GM19455 (cell line): ENCODE measurements around the gene YPEL1.
"Not testable (repeated sequence)": the region's sequence is repeated elsewhere in the genome, so short reads cannot be mapped to it uniquely, and the experiment has no call there.

Experiments used
- ATAC-seq: cut with Tn5 transposase; IDR thresholded peaks from one replicate; pipeline ENCODE4 v1.9.1; 2021; ENCODE audit not compliant: unreplicated experiment

Gene YPEL1

GRCh38 chr22:21754523-21754922, 18.9 kb upstream of the YPEL1 start:
- no peak for ATAC-seq

GRCh38 chr22:21753374-21754111, 17.9 kb upstream of the YPEL1 start:
- no peak for ATAC-seq

DNA sequence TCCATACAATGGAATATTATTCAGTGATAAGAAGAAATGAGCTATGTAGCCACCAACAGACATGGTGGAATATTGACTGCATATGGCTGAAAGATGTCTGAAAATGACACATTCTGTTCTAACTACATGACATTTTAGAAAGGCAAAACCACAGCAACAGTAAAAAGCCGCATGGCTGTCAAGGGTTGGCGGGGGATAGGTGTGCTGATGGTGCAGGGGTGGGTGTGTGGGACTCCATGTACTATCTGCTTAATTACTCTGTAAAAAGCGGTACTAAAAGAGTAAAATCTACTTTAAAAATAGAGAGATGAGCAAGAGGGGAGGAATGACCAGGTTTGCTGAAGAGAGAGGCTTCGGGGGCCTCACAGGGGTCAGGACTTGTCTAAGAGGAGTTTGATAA, 16.7 kb upstream of the YPEL1 start:
- no peak for ATAC-seq

GRCh38 chr22:21745948-21746347, 10.4 kb upstream of the YPEL1 start:
- ATAC-seq: no peak

DNA sequence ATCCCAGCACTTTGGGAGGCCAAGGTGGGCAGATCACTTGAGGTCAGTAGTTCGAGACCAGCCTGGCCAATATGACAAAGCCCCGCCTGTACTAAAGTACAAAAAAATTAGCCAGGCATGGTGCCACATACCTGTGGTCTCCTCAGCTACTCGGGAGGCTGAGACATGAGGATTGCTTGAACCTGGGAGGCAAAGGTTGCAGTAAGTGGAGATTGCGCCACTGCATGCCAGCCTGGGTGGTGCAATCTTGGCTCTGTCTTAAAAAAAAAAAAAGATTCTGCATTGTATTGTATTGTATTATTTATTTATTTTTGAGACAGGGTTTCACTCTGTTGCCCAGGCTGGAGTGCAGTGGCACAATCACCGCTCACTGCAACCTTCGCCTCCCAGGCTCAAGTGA, 9.3 kb upstream of the YPEL1 start:
- not testable (repeated sequence) for ATAC-seq

GRCh38 chr22:21741790-21742189, 6.2 kb upstream of the YPEL1 start:
- no peak for ATAC-seq

DNA sequence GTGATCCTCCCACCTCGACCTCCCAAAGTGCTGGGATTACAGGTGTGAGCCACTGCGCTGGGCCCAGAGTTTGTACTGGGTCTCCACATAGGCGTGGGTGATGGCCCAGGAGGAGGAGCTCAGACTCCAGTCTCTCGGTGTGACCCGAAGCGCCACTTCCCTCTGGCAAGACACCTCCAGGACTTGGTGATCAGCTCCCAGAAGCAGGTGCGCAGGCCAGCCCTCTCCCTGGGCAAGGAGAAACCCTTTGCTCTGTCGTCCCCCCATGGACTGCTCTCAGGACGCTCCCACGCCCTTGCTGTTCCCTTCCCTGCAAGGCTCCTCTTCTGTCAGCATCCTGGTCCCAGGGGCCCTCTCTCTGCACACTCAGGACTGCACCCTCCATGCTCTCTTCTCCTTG, 5.5 kb upstream of the YPEL1 start:
- no peak for ATAC-seq

DNA sequence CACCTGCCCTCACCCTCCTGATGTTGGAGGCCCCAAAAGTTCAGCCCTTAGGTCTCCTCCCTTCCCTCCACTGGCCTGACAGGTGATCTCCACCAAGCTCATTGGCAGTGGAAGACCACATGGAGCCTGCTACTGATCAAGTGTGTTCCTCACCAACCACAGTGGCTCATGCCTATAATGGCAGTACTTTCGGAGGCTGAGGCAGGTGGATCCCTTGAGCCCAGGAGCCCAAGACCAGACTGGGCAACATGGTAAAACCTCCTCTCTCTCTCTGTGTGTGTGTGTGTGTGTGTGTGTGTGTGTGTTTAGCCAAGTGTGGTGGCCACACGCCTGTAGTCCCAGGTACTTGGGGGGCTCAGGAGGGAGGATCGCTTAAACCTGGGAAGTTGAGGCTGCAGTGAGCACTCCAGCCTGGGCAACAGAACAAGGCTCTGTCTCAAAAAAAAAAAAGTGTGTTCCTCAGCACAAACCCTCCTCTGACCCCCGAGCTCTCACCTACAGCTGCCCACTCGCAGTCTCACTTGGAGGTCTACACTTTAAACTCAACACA, 4.3 kb upstream of the YPEL1 start:
- ATAC-seq: no peak

DNA sequence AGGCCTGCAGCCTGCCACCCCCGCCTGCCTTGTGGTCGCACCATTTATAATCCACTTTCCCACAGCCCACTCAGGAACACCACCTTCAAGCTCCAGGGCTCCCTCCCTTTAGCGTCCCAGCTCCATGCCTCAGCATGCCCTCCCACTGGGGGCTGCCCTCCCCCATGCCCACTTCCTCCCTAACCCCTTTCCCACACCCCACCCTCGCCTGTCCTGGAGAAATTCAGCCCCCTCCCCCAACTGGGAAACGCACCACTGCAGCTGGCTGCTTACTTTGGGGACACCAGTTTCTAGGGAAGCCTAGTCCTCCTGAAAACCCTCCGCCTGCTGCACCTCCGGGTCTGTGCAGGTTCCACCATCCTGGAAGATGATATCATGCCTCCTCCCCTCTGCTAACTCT, 3.4 kb upstream of the YPEL1 start:
- no peak for ATAC-seq

DNA sequence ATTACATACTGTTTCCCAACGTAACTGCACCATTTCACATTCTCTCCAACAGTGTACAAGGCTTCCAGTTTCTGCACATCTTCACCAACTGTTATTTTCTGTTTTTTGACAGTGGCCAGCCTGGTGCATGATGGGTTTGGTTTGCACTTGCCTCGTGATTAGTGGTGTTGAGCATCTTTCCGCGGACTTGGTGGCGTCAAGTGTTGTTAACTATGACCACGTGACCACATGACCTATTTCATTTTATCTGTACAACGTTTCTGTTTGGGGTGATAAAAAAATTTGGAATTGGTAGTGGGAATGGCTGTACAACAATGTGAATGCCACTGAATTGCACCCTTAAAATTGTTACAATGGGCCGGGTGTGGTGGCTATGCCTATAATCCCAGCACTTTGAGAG, 2.5 kb upstream of the YPEL1 start:
- ATAC-seq: no peak

- no peak for ATAC-seq
Measured at GRCh38 chr22:21736948-21737347, 1.4 kb upstream of the YPEL1 start.

- no peak for ATAC-seq
Measured at GRCh38 chr22:21736084-21736642, 569 bp upstream of the YPEL1 start.

GRCh38 chr22:21734540-21735199, 924 bp downstream of the YPEL1 start:
- ATAC-seq: no peak

GRCh38 chr22:21731503-21731902, 4.1 kb downstream of the YPEL1 start:
- ATAC-seq: no peak

DNA sequence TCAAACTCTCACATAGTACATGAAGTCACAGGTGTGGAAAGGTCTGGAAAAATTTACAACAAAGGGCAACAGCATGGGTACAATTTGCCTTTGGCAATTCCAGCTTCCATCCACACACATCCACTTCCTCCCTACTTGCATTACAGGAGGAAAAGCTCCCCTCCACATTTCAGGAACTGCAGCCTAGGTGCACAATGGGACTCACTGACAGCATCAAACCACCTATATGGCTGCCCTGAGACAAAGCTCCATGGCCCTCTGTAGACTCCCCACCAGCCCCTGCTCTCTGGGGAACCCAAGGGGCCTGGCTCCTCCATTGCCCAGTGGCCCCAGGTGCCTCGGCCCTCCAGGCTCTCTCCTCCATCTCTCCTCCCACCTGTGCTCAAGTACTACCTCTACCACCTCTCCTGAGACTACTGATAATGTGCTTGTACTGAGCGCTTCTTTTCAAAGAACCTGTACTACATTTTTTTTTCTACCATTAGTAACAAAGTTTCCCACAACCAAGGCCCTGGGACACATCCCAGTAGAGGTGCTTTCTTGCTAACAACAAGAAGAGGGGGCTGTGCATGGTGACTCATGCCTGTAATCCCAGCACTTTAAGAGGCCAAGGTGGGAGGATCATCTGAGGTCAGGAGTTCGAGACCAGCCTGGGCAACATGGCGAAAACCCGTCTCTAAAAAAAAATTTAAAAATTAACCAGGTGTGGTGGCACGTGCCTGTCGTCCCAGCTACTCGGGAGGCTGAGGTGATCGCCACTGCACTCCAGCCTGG, 4.9 kb downstream of the YPEL1 start:
- ATAC-seq: no peak

DNA sequence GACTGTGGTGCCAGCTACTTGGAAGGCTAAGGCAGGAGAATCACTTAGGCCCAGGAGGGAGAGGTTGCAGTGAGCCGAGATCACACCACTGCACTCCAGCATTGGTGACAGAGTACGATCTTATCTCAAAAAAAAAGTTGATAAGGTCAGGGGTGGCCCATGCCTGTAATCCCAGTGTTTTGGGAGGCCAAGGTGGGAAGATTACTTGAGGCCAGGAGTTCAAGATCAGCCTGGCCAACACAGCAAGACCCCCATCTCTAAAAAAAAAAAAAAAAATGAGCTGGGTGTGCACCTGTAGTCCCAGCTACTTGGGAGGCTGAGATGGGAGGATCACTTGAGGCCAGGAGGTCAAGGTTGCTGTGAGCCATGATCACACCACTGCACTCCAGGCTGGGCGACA, 6.4 kb downstream of the YPEL1 start:
- ATAC-seq: not testable (repeated sequence)

DNA sequence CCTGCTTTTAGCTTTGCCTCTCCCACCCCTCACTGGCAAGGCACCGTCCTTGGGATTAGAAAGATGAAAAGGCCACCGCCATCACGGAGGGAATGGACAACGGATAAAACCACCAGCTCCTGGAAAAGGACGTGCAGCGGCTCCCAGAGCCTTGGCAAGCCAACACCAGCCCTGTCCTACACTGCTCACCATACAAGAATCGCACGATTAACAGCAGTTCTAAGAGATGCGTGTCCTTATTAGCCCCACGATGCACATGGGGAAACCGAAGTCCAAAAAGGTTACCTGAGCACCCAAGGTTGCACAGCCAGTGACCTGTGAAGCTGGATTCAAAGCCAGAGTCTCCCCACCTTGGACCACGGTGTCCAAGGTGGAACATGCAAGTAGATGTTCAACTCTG, 7.3 kb downstream of the YPEL1 start:
- ATAC-seq: no peak

DNA sequence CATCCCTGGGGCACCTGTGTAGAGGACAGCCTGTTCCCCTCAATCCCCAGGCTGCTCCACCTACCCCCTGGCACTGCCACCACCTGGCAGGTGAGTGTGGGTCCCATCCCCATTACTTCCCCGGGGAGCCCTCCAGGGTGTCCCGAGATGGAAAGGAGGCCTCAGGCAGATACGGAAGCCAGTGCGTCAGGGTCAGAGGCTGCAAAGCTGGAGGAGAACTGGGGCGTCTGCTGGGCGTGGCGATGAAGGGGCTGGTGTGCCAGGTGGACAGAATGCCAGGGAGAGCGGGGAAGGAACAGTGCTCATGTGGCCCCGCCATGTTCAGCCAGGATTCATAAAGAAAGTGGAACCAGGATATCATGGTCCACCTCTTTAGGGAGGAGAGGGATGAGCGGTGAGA, 7.8 kb downstream of the YPEL1 start:
- ATAC-seq: no peak

- no peak for ATAC-seq
Measured at GRCh38 chr22:21727159-21727558, 8.4 kb downstream of the YPEL1 start.

- ATAC-seq: no peak
Measured at GRCh38 chr22:21726650-21727049, 8.9 kb downstream of the YPEL1 start.

GRCh38 chr22:21725956-21726649, 9.5 kb downstream of the YPEL1 start:
- ATAC-seq: no peak
